H9 (cell line): ENCODE measurements around the gene LPXN. TPM values are rescaled to one million over a fixed set of nuclear protein-coding genes. Genes with fewer than 3 reads are reported as not detected.

Experiments used
- DNase-seq: peaks from one replicate; pipeline ENCODE4 v3.0.0-alpha.2; 2017
- H2AFZ ChIP-seq: one replicate; pipeline ENCODE4 v1.6.1; 2013; ENCODE audit warnings: mild to moderate bottlenecking, low read length, control low read depth, moderate library complexity
- H2AK5ac ChIP-seq: 2 replicates; pipeline ENCODE4 v1.6.1; 2013; ENCODE audit warnings: low read length, control low read depth, mixed read lengths; ENCODE audit not compliant: insufficient read length
- H2BK120ac ChIP-seq: one replicate; pipeline ENCODE4 v1.6.1; 2013; ENCODE audit warnings: low read depth, mild to moderate bottlenecking, low read length, control low read depth, inconsistent platforms; ENCODE audit not compliant: poor library complexity, severe bottlenecking
- H2BK12ac ChIP-seq: 2 replicates; pipeline ENCODE4 v1.6.1; 2013; ENCODE audit warnings: low read length, control low read depth, mixed read lengths, low read depth; ENCODE audit not compliant: insufficient read length
- H2BK15ac ChIP-seq: 2 replicates; pipeline ENCODE4 v1.6.1; 2013; ENCODE audit warnings: low read depth, low read length, control low read depth
- H2BK20ac ChIP-seq: one replicate; pipeline ENCODE4 v1.6.1; 2013; ENCODE audit warnings: low read depth, mild to moderate bottlenecking, low read length, control low read depth, inconsistent platforms; ENCODE audit not compliant: poor library complexity, severe bottlenecking
- H2BK5ac ChIP-seq: 2 replicates; pipeline ENCODE4 v1.6.1; 2013; ENCODE audit warnings: low read length, control low read depth, mixed read lengths; ENCODE audit not compliant: insufficient read length
- H3K14ac ChIP-seq: 2 replicates; pipeline ENCODE4 v1.6.1; 2013; ENCODE audit warnings: low read length, control low read depth; ENCODE audit not compliant: insufficient read depth
- H3K18ac ChIP-seq: 2 replicates; pipeline ENCODE4 v1.6.1; 2013; ENCODE audit warnings: low read depth, mild to moderate bottlenecking, mixed read lengths, low read length, control low read depth; ENCODE audit not compliant: insufficient read length
- H3K23ac ChIP-seq: 2 replicates; pipeline ENCODE4 v1.6.1; 2013; ENCODE audit warnings: low read length, control low read depth, mixed read lengths, low read depth; ENCODE audit not compliant: insufficient read length
- H3K23me2 ChIP-seq: 2 replicates; pipeline ENCODE4 v1.6.1; 2013; ENCODE audit warnings: low read depth, mild to moderate bottlenecking, mixed read lengths, low read length, control low read depth; ENCODE audit not compliant: insufficient read length, poor library complexity, severe bottlenecking
- H3K27ac ChIP-seq: 2 replicates; pipeline ENCODE4 v1.5.1; 2013; ENCODE audit warnings: low read length, control low read depth, mixed read lengths, low read depth; ENCODE audit not compliant: insufficient read length
- H3K27me3 ChIP-seq: 2 replicates; pipeline ENCODE4 v1.6.1; 2013; ENCODE audit warnings: low read length, control low read depth, inconsistent platforms; ENCODE audit not compliant: insufficient read depth
- H3K4ac ChIP-seq: 2 replicates; pipeline ENCODE4 v1.6.1; 2013; ENCODE audit warnings: low read depth, mild to moderate bottlenecking, control low read depth, inconsistent platforms, low read length, moderate library complexity
- H3K4me1 ChIP-seq: 2 replicates; pipeline ENCODE4 v1.6.1; 2013; ENCODE audit warnings: low read length, control low read depth, inconsistent platforms; ENCODE audit not compliant: insufficient read depth
- H3K4me2 ChIP-seq: 2 replicates; pipeline ENCODE4 v1.6.1; 2013; ENCODE audit warnings: low read length, control low read depth, mixed read lengths; ENCODE audit not compliant: insufficient read length, insufficient read depth
- H3K56ac ChIP-seq: 2 replicates; pipeline ENCODE4 v1.6.1; 2013; ENCODE audit warnings: low read depth, mild to moderate bottlenecking, mixed read lengths, low read length, control low read depth; ENCODE audit not compliant: insufficient read length
- H3K79me1 ChIP-seq: 2 replicates; pipeline ENCODE4 v1.6.1; 2013; ENCODE audit warnings: low read depth, mild to moderate bottlenecking, moderate library complexity, low read length, control low read depth, inconsistent platforms; ENCODE audit not compliant: insufficient read depth, poor library complexity, severe bottlenecking
- H3K79me2 ChIP-seq: 2 replicates; pipeline ENCODE4 v1.6.1; 2013; ENCODE audit warnings: low read length, control low read depth, inconsistent platforms; ENCODE audit not compliant: insufficient read depth
- H3K9ac ChIP-seq: 2 replicates; pipeline ENCODE4 v1.6.1; 2013; ENCODE audit warnings: low read length, control low read depth, mixed read lengths; ENCODE audit not compliant: insufficient read length; ENCODE audit errors: extremely low read depth
- H3K9me3 ChIP-seq: one replicate; pipeline ENCODE4 v1.6.1; 2013; ENCODE audit warnings: low read depth, low read length, inconsistent platforms; ENCODE audit not compliant: control insufficient read depth
- H3T11ph ChIP-seq: one replicate; pipeline ENCODE4 v1.6.1; 2013; ENCODE audit warnings: mild to moderate bottlenecking, low read length, control low read depth, inconsistent platforms
- H4K20me1 ChIP-seq: one replicate; pipeline ENCODE4 v1.6.1; 2013; ENCODE audit not compliant: control insufficient read depth, insufficient read length, insufficient read depth
- H4K5ac ChIP-seq: 2 replicates; pipeline ENCODE4 v1.6.1; 2013; ENCODE audit warnings: low read depth, mild to moderate bottlenecking, mixed read lengths, low read length, control low read depth; ENCODE audit not compliant: insufficient read length
- H4K8ac ChIP-seq: replicated peaks from 2 replicates; pipeline ENCODE4 v1.6.1; 2013; ENCODE audit warnings: low read length, control low read depth, mixed read lengths, low read depth; ENCODE audit not compliant: insufficient read length
- H4K91ac ChIP-seq: 2 replicates; pipeline ENCODE4 v1.6.1; 2013; ENCODE audit warnings: low read depth, mild to moderate bottlenecking, moderate library complexity, mixed read lengths, low read length, control low read depth; ENCODE audit not compliant: insufficient read length
- H3K27ac Mint-ChIP-seq, 3 experiments: 2 replicates in 2 of 3; 3 replicates in 1 of 3; pipeline ENCODE4 v1.8.0; 2020 to 2021; ENCODE audit warnings: mixed read lengths in 3 of 3, mild to moderate bottlenecking in 1 of 3, moderate library complexity in 1 of 3
- H3K27me3 Mint-ChIP-seq: 2 replicates; pipeline ENCODE4 v1.8.0; 2021; ENCODE audit warnings: low read depth, mild to moderate bottlenecking, moderate library complexity, mixed read lengths
- H3K36me3 Mint-ChIP-seq, 3 experiments: 2 replicates in 2 of 3; 3 replicates in 1 of 3; pipeline ENCODE4 v1.8.0; 2020 to 2021; ENCODE audit warnings: low read depth in 3 of 3, mixed read lengths in 3 of 3; ENCODE audit not compliant: insufficient read depth in 1 of 3
- H3K4me1 Mint-ChIP-seq, 2 experiments: 2 replicates each; pipeline ENCODE4 v1.8.0; 2020; ENCODE audit warnings: mixed read lengths in 2 of 2
- H3K4me3 Mint-ChIP-seq, 2 experiments: 2 replicates in 1 of 2; 3 replicates in 1 of 2; pipeline ENCODE4 v1.8.0; 2020 to 2021; ENCODE audit warnings: mild to moderate bottlenecking in 2 of 2, mixed read lengths in 2 of 2, moderate library complexity in 1 of 2
- H3K9me3 Mint-ChIP-seq, 2 experiments: 2 replicates in 1 of 2; 3 replicates in 1 of 2; pipeline ENCODE4 v1.8.0; 2020; ENCODE audit warnings: mild to moderate bottlenecking in 2 of 2, mixed read lengths in 2 of 2, moderate library complexity in 1 of 2
- CTCF ChIP-seq: fragments of 200-600 bp; sonication (generic); conservative IDR thresholded peaks from 3 replicates; pipeline ENCODE4 v1.8.0; 2021; ENCODE audit warnings: antibody characterized with exemption, mild to moderate bottlenecking
- total RNA-seq: library from RNA; stranded (reverse); gene quantifications from 2 replicates; pipeline ENCODE4 v1.2.1, GENCODE V29; 2021

Gene LPXN
- total RNA-seq, 1 experiment from 2014 or later, result 1.4 TPM

DNA sequence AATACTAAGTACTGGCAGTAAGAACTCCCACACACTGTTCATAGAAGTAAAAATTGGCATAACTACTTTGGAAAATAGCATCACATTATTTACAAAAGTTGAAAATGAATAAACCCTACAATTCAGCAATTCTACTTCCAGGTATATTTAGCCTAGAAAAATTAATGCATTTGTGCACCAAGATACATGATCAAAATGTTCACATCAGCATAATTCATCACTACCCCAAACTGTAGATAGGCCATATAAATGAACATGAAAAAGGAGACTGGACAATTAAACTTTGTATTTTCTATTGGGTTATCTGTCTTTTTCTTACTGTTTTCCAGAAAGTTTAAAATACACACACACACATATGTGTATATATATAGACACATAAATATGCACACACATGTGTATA is 73.7 kb downstream of the LPXN start:
- Histone ChIP-seq H3K79me1 (no peaks in the 10 kb centered on the region), H2BK5ac (no peak overlapping the region), H2BK12ac (no peak overlapping the region), H4K5ac (no peak overlapping the region), H3K23ac (no peak overlapping the region), H2BK20ac (no peak overlapping the region), H4K8ac (no peak overlapping the region), H3K23me2 (no peaks in the 10 kb centered on the region), H4K91ac (no peak overlapping the region), H3K14ac (no peak overlapping the region), H2BK15ac (no peak overlapping the region), H3K18ac (no peak overlapping the region), H3K56ac (no peak overlapping the region), H3K27ac (no peak overlapping the region), H3K4me2 (no peak overlapping the region), H3K9ac (no peak overlapping the region), H2AK5ac (no peak overlapping the region), H2AFZ (no peak overlapping the region), H3K9me3 (no peaks in the 10 kb centered on the region), H3K27me3 (no peaks in the 10 kb centered on the region), H3K4ac (no peak overlapping the region), H3T11ph (no peak overlapping the region), H4K20me1 (no peaks in the 10 kb centered on the region), H2BK120ac (no peak overlapping the region), H3K4me1 (no peaks in the 10 kb centered on the region; the same call in 1 of the 2 replicates), H3K79me2 (no peaks in the 10 kb centered on the region)
- no peak overlapping the region for H3K27ac Mint-ChIP-seq
- H3K36me3 Mint-ChIP-seq, result no peaks in the 10 kb centered on the region; a peak in 1 of 7 replicates
- no peak overlapping the region for H3K4me3 Mint-ChIP-seq
- H3K27me3 Mint-ChIP-seq, result no peaks in the 10 kb centered on the region; the same call in none of the 2 replicates
- no peak for DNase-seq
- no peaks in the 10 kb centered on the region for H3K9me3 Mint-ChIP-seq
- no peak for TF ChIP-seq CTCF
- peaks cover 0 to 2% of the 10 kb centered on the region in 2 experiments; a peak in 1 of 4 replicates for H3K4me1 Mint-ChIP-seq
